Activated B cell treated with CpG ODN at 0.5 μM for 24 hours (primary cell): ENCODE results near the gene RASGEF1C. TPM values are rescaled to one million over a fixed set of nuclear protein-coding genes. Genes with fewer than 3 reads are reported as not detected.
"Not testable (repeated sequence)": the region's sequence is repeated elsewhere in the genome, so short reads cannot be mapped to it uniquely, and the experiment has no call there.

ENCODE experiments used
- ATAC-seq: fragments of 200-7000 bp; cut with Tn5 transposase; one replicate; pipeline ENCODE4 v1.10.0; 2021; ENCODE audit warnings: low read depth, mild to moderate bottlenecking, moderate library complexity
- CTCF ChIA-PET: fragments of 350-600 bp; sonication (Branson Sonifier 250); formaldehyde crosslinking; loops from one replicate; lab custom pipeline; 2021; ENCODE audit warnings: antibody characterized with exemption; lab: Charles Lee
- POLR2A ChIA-PET: fragments of 350-600 bp; sonication (Branson Sonifier 250); formaldehyde crosslinking; loops from one replicate; lab custom pipeline; 2021; ENCODE audit warnings: antibody characterized with exemption; lab: Charles Lee
- DNase-seq: peaks from one replicate; pipeline ENCODE4 v3.0.0; 2022
- H3K27ac Mint-ChIP-seq: one replicate; pipeline ENCODE4 v1.8.0; 2020; ENCODE audit warnings: mixed read lengths
- H3K27me3 Mint-ChIP-seq: one replicate; pipeline ENCODE4 v1.8.0; 2021; ENCODE audit warnings: mixed read lengths
- H3K36me3 Mint-ChIP-seq: one replicate; pipeline ENCODE4 v1.8.0; 2021; ENCODE audit warnings: low read depth, mixed read lengths
- H3K4me1 Mint-ChIP-seq: one replicate; pipeline ENCODE4 v1.8.0; 2021; ENCODE audit warnings: mixed read lengths
- H3K4me3 Mint-ChIP-seq: one replicate; pipeline ENCODE4 v1.8.0; 2020; ENCODE audit warnings: mild to moderate bottlenecking, mixed read lengths
- H3K9me3 Mint-ChIP-seq: one replicate; pipeline ENCODE4 v1.8.0; 2020; ENCODE audit warnings: mixed read lengths
- intact Hi-C: fragments of 100-400 bp; cut with micrococcal nuclease; formaldehyde crosslinking; loops from one replicate; pipeline ENCODE4 v1.15.1; 2024
- total RNA-seq: library from RNA; stranded (reverse); gene quantifications from 2 replicates; pipeline ENCODE4 v1.2.3, GENCODE V29; 2022
- TF ChIP-seq, protein P1 (sequence below): fragments of 200-600 bp; IDR thresholded peaks from one replicate; pipeline ENCODE4 v1.8.0; 2022; ENCODE audit warnings: antibody characterized with exemption, mild to moderate bottlenecking

Gene RASGEF1C
- total RNA-seq, 1 donor from 2014 or later = not detected

DNA sequence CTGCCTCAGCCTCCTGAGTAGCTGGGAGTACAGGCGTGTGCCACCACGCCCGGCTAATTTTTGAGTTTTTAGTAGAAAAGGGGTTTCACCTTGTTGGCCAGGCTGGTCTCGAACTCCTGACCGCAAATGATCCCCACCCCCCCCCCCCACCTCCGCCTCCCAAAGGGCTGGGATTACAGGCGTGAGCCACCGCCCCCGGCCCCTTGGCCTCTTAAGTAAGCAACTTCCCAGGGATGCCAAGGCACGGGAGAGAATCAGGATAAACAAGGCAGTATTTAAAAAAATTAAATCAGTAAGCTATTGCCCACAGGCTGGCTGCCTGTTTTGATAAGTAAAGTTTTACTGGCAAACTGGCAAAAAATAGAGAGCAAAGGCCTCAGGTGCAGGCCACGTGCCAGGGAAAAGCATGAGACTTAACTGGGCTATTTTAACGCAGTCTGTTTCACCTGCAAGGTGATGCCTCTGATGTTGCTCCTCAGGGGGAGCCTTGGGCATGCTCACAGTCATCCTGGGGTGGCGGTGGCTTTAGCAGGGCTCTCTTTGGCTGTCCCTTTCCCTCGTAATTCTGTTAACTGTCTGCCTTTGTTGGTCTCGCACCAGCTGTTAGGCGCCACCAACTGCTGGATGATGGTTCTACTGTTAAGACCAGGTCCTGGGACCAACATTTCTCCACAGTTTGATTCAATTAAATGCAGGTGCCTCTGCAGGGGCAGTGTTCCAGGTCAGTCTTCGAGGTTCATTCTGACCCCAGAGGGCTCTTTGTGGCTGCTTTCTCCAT, 118.1 kb downstream of the RASGEF1C start:
- Mint-ChIP-seq H3K4me3 (peak overlapping the region; percentile 86), H3K9me3 (no peaks in the 10 kb centered on the region), H3K36me3 (no peaks in the 10 kb centered on the region), H3K27me3 (peaks cover 9% of the 10 kb centered on the region), H3K27ac (no peak overlapping the region), H3K4me1 (peaks cover 15% of the 10 kb centered on the region)
- POLR2A ChIA-PET = interaction anchor here (0.6 kb wide), 1 partner anchor 113 kb away, joined by 3 read pairs; no protein-coding TSS in a partner anchor
- intact Hi-C loops = loop anchor here (1.0 to 5.0 kb wide), 6 partner anchors 19 to 328 kb away; partner anchors contain the start of genes MRNIP and TBC1D9B
- TF ChIP-seq, protein P1, sequence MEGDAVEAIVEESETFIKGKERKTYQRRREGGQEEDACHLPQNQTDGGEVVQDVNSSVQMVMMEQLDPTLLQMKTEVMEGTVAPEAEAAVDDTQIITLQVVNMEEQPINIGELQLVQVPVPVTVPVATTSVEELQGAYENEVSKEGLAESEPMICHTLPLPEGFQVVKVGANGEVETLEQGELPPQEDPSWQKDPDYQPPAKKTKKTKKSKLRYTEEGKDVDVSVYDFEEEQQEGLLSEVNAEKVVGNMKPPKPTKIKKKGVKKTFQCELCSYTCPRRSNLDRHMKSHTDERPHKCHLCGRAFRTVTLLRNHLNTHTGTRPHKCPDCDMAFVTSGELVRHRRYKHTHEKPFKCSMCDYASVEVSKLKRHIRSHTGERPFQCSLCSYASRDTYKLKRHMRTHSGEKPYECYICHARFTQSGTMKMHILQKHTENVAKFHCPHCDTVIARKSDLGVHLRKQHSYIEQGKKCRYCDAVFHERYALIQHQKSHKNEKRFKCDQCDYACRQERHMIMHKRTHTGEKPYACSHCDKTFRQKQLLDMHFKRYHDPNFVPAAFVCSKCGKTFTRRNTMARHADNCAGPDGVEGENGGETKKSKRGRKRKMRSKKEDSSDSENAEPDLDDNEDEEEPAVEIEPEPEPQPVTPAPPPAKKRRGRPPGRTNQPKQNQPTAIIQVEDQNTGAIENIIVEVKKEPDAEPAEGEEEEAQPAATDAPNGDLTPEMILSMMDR = no peak
- ATAC-seq (no peak), DNase-seq (no peak)
- CTCF ChIA-PET = interaction anchor here (0.6 to 1.2 kb wide), 3 partner anchors 12 to 328 kb away, joined by 3 to 8 read pairs (median 3); no protein-coding TSS in a partner anchor

DNA sequence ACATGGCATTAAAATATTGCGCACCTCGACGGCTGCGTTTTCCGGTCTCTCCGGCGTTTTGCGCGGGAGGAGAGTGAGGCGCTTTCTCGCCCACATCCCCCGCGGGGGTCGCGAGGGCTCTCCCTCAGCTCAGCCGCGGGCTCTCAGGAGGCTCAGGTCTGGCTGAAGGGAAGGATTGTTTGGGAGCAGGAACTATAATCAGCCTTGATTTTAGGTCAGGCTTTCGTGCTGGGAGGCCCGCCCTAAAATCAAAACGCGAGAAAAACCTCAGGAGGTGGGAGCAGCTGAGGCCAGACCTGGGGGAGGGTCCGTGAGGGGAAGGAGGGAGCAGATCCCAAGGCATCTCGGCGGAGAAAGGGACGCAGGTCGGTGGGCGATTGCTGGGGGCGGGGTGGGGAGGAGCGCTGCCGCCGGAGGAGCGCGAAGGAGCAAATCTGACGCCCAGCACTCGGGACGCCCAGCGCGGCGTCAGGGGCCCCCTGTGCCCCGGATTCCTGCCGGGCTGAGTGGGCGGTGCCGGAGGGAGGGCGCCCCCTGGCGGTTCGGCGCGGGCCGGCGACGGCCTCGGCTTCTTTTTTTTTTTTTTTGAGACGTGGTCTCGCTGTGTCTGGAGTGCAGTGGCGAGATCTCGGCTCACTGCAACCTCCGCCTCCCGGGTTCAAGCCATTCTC, 118.8 kb downstream of the RASGEF1C start:
- DNase-seq (peak; percentile 85), ATAC-seq (peak; percentile 91)
- Mint-ChIP-seq H3K27me3 (peaks cover 8% of the 10 kb centered on the region), H3K4me3 (peak overlapping the region; percentile 86), H3K9me3 (no peaks in the 10 kb centered on the region), H3K4me1 (peaks cover 15% of the 10 kb centered on the region), H3K27ac (peak overlapping the region; percentile 56), H3K36me3 (no peaks in the 10 kb centered on the region)
- ChIA-PET POLR2A (interaction anchor here (0.6 to 0.8 kb wide), 2 partner anchors 112 to 119 kb away, joined by 3 read pairs; no protein-coding TSS in a partner anchor), CTCF (interaction anchor here (0.6 to 1.2 kb wide), 4 partner anchors 10 to 327 kb away, joined by 3 to 8 read pairs (median 3); no protein-coding TSS in a partner anchor)
- TF ChIP-seq, protein P1 = no peak
- intact Hi-C loops = loop anchor here (1.0 to 5.0 kb wide), 6 partner anchors 18 to 327 kb away; partner anchors contain the start of genes MRNIP and TBC1D9B

DNA sequence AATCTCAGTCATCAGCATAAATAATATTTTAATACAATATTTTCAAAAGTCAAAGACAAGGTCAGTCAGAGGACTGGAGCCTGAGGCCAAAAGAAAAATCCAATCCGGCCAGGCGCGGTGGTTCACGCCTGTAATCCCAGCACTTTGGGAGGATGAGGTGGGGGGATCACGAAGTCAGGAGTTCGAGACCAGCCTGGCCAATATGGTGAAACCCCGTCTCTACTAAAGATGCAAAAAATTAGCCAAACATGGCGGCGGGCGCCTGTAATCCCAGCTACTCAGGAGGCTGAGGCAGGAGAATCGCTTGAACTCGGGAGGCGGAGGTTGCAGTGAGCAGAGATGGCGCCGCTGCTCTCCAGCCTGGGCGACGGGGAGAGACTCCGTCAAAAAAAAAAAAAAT, 119.4 kb downstream of the RASGEF1C start:
- not testable (repeated sequence) for ATAC-seq, H3K36me3 Mint-ChIP-seq, H3K27me3 Mint-ChIP-seq, H3K9me3 Mint-ChIP-seq, H3K27ac Mint-ChIP-seq, H3K4me3 Mint-ChIP-seq, DNase-seq
- ChIA-PET CTCF (interaction anchor here (1.2 kb wide), 1 partner anchor 9 kb away, joined by 3 read pairs; no protein-coding TSS in a partner anchor), POLR2A (interaction anchor here (0.8 kb wide), 1 partner anchor 119 kb away, joined by 3 read pairs; no protein-coding TSS in a partner anchor)
- peaks cover 15% of the 10 kb centered on the region for H3K4me1 Mint-ChIP-seq
- intact Hi-C loops = loop anchor here (1.0 to 5.0 kb wide), 6 partner anchors 17 to 326 kb away; partner anchors contain the start of genes MRNIP and TBC1D9B

DNA sequence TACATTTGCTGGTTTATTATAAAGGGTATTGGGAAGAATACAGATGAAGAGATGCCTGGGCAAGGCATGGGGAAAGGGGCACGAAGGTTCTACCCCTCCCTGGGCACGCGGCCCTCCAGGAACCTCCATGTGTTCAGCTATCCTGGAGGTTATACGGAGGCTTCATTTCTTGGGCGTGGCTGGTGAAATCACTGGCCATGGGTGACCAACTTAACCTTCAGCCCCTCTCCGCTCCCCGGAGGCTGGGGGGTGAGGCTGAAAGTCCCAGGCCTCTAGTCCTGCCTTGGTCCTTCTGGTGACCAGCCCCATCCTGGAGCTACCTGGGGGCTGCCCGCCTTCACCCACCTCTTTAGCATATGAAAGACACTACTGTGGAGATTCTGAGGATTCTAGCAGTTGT, 120.5 kb downstream of the RASGEF1C start:
- Mint-ChIP-seq H3K4me1 (peaks cover 12% of the 10 kb centered on the region), H3K4me3 (no peak overlapping the region), H3K27me3 (peaks cover 4% of the 10 kb centered on the region), H3K9me3 (no peaks in the 10 kb centered on the region), H3K36me3 (no peaks in the 10 kb centered on the region), H3K27ac (no peak overlapping the region)
- intact Hi-C loops = no loop called here
- ChIA-PET CTCF (interaction anchor here (1.0 kb wide), 1 partner anchor 20 kb away, joined by 3 read pairs; no protein-coding TSS in a partner anchor), POLR2A (no interaction called here)
- TF ChIP-seq, protein P1 = no peak
- ATAC-seq (no peak), DNase-seq (no peak)

DNA sequence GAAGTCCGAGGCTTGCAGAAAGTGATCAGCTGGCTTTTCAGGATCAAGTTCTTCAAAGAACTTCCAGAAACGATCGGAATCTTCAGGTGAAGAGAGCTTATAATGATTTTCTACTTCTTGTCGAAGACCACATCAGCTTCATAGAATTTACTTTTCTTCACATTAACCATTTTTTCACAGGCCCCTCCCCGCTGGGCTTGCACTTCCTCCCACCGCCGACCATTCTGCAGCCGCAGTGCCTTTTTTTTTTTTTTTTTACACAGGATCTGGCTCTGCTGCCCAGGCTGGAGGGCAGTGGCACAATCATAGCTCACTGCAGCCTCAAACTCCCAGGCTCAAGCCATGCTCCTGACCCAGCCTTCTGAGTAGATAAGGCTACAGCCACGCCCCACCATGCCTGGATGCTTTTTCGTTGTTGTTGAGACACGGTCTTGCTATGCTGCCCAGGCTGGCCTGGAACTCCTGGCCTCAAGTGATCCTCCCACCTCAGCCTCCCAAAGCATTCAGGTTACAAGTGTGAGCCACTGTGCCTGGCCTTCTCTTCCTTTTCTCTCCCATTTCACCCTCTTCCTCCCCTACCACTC, 122.1 kb downstream of the RASGEF1C start:
- CTCF ChIA-PET = no interaction called here
- intact Hi-C loops = no loop called here
- no peaks in the 10 kb centered on the region for H3K9me3 Mint-ChIP-seq

More for the DNA sequence above, 122.1 kb downstream of the RASGEF1C start:
- Mint-ChIP-seq H3K4me3 (no peak overlapping the region), H3K4me1 (peaks cover 10% of the 10 kb centered on the region), H3K36me3 (no peaks in the 10 kb centered on the region), H3K27ac (no peak overlapping the region), H3K27me3 (peaks cover 9% of the 10 kb centered on the region)
- ATAC-seq = no peak
- TF ChIP-seq, protein P1 = no peak
- no peak for DNase-seq
- POLR2A ChIA-PET = no interaction called here
